Left ventricle myocardium inferior (tissue), 1 donor: ENCODE results near the gene XRCC4. TPM values are rescaled to one million over a fixed set of nuclear protein-coding genes. Genes with fewer than 3 reads are reported as not detected.

Experiments used
- DNase-seq: peaks from one replicate; pipeline ENCODE4 v3.0.0-alpha.2; 2020
- H3K27ac ChIP-seq: fragments of 200-600 bp; replicated peaks from 2 replicates; pipeline ENCODE4 v1.8.0; 2021
- H3K27me3 ChIP-seq: fragments of 200-600 bp; 2 replicates; pipeline ENCODE4 v1.8.0; 2021; ENCODE audit warnings: low read depth
- H3K36me3 ChIP-seq: fragments of 200-600 bp; 2 replicates; pipeline ENCODE4 v1.8.0; 2021
- H3K4me1 ChIP-seq: fragments of 200-600 bp; 2 replicates; pipeline ENCODE4 v1.8.0; 2021
- H3K4me3 ChIP-seq: fragments of 200-600 bp; 2 replicates; pipeline ENCODE4 v1.8.0; 2021; ENCODE audit warnings: mild to moderate bottlenecking, moderate library complexity
- H3K9me3 ChIP-seq: fragments of 200-600 bp; replicated peaks from 2 replicates; pipeline ENCODE4 v1.8.0; 2021
- intact Hi-C: fragments of 100-400 bp; cut with micrococcal nuclease; formaldehyde crosslinking; loops from one replicate; pipeline ENCODE4 v1.11.0; 2022
- total RNA-seq: library from RNA; stranded (reverse); fragmentation: NEBNext Ultra II Directional; extraction: Animal tissue kit (Norgen Biotek cat#: 25700); gene quantifications from one replicate; pipeline ENCODE4 v1.2.1, GENCODE V29; 2021
- TF ChIP-seq, protein P1 (sequence below): fragments of 200-600 bp; IDR thresholded peaks from 2 replicates; pipeline ENCODE4 v1.8.0; 2021; ENCODE audit warnings: antibody characterized with exemption, mild to moderate bottlenecking, borderline replicate concordance
- donor health status: DM: no; HTN: yes; CAD: no; lungs with severe emphysema.

Gene XRCC4
- total RNA-seq, 1 donor from 2014 or later = 5.2 TPM

DNA sequence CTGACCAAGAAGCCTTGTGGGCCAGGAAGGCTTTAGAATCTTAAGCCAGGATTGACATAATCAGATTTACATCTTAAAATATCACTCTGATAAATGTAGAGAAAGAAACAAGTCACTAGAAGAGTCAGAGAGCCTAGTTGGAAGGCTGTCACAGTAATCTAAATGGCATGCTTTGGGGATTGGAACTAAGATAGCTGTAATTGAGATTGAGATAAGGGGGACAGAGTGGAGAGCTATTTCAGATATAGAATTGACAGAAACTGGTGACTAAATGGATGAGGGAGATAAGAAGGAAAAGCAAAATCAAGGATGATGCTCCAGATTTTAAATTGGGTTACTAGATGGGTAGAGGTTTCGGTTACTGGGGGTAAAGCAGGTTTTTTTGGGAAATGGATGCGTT, 100.5 kb downstream of the XRCC4 start:
- Histone ChIP-seq H3K36me3 (no peaks in the 10 kb centered on the region), H3K27me3 (no peaks in the 10 kb centered on the region), H3K4me3 (no peak overlapping the region), H3K9me3 (no peaks in the 10 kb centered on the region), H3K27ac (no peak overlapping the region), H3K4me1 (peaks cover under 1% of the 10 kb centered on the region)
- intact Hi-C loops = no loop called here
- TF ChIP-seq, protein P1, sequence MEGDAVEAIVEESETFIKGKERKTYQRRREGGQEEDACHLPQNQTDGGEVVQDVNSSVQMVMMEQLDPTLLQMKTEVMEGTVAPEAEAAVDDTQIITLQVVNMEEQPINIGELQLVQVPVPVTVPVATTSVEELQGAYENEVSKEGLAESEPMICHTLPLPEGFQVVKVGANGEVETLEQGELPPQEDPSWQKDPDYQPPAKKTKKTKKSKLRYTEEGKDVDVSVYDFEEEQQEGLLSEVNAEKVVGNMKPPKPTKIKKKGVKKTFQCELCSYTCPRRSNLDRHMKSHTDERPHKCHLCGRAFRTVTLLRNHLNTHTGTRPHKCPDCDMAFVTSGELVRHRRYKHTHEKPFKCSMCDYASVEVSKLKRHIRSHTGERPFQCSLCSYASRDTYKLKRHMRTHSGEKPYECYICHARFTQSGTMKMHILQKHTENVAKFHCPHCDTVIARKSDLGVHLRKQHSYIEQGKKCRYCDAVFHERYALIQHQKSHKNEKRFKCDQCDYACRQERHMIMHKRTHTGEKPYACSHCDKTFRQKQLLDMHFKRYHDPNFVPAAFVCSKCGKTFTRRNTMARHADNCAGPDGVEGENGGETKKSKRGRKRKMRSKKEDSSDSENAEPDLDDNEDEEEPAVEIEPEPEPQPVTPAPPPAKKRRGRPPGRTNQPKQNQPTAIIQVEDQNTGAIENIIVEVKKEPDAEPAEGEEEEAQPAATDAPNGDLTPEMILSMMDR = no peak
- no peak for DNase-seq

DNA sequence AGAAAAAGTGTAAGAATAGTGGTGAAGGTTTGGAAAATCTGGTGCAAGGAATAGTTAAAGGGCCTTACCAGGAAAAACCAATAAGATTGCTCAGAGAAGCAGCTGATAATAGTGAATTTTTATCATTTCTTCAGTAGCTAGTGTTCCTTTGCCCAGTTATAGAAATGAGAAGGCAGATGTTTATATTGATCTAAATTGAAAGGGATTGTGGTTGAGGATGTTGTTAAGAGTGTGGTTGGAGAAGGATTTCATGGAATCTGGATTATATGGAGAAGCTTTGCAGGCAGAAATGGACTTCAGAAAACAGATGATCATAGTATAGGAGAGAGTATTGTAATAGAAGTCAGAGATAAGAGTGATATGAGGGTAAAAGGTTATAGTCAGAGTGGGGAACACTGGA, 102.6 kb downstream of the XRCC4 start:
- H3K27ac ChIP-seq = no peak overlapping the region
- no peaks in the 10 kb centered on the region for H3K9me3 ChIP-seq
- intact Hi-C loops = no loop called here
- no peaks in the 10 kb centered on the region for H3K27me3 ChIP-seq
- H3K4me3 ChIP-seq = no peak overlapping the region
- no peaks in the 10 kb centered on the region for H3K36me3 ChIP-seq
- no peaks in the 10 kb centered on the region for H3K4me1 ChIP-seq
- no peak for DNase-seq
- TF ChIP-seq, protein P1 = no peak

DNA sequence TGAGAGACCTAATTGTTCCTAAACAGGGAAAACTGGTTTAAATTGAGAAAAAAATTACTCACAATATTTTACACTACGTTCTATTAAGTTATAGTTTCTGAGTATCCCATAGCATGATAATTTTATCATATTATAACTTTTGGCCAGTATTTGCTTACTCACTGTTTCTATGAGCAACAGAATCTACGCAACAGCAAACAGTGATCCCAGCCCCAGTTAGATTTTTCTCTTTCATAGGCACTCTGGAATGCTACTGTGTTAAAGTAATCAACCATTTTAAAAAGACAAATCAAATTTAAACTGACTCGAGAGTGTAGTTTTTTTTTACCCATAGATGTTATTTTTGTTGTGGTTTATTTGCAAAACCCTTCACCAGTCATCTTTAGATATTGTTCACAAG, 107.2 kb downstream of the XRCC4 start:
- Histone ChIP-seq H3K4me1 (no peaks in the 10 kb centered on the region), H3K27me3 (no peaks in the 10 kb centered on the region), H3K36me3 (no peaks in the 10 kb centered on the region), H3K4me3 (no peak overlapping the region), H3K9me3 (peaks cover 7% of the 10 kb centered on the region), H3K27ac (no peak overlapping the region)
- TF ChIP-seq, protein P1 = no peak
- intact Hi-C loops = no loop called here
- DNase-seq = no peak

DNA sequence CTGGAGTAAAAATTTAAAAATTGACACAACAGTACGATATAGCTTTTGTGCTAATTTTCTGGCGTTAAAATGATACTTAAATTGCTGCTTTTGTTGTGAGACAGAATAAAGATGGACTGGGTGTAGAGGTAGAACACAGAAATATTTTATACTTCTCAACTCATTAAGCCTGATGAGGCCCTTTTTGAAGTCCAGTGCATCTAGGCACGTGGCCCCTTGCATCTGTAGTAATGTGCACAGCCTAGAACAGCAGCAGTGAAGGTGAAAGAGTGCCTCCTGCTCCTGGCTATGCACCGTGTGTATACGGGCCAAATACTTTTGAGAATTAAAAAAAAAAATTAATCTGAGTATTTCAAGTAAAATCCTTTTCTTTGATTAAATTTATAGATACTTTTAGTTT, 115.6 kb downstream of the XRCC4 start:
- Histone ChIP-seq H3K4me3 (no peak overlapping the region), H3K27ac (no peak overlapping the region), H3K9me3 (no peaks in the 10 kb centered on the region), H3K36me3 (no peaks in the 10 kb centered on the region), H3K27me3 (no peaks in the 10 kb centered on the region), H3K4me1 (no peaks in the 10 kb centered on the region)
- intact Hi-C loops = no loop called here
- TF ChIP-seq, protein P1 = no peak
- no peak for DNase-seq

DNA sequence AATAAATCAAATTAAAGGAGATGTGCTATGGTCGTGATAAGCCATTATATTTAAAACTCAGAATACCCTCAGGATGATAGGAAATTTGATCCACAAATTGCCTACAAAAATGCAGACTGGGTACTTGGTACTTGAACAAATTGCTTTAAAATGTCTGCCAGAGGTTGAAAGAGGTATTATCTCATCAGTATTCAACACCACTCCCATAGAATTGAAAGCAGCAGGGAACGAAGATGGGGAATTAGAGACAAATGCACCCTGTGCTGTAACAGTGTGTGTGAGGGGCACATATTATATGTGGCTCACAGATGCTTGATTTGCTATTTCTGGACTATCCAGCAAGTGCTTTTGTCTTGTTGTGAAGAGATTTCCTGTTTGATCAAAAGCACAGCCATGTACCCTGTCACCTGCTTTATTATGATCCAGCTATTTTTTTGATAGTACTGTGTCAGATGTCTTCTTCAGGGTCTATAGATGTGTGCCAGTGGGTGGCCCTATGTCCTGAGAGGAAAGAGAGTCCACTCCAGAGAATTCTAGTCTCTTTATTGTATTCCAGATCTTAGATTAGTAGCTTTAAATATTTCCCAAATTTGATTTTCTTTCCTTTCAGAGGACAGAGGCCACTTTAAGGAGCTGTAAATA, 120.1 kb downstream of the XRCC4 start:
- no peaks in the 10 kb centered on the region for H3K9me3 ChIP-seq

More for the DNA sequence above, 120.1 kb downstream of the XRCC4 start:
- DNase-seq = no peak
- Histone ChIP-seq H3K4me1 (no peaks in the 10 kb centered on the region), H3K36me3 (peaks cover 3% of the 10 kb centered on the region), H3K27me3 (no peaks in the 10 kb centered on the region), H3K4me3 (no peak overlapping the region), H3K27ac (no peak overlapping the region)
- intact Hi-C loops = no loop called here
- TF ChIP-seq, protein P1 = no peak
